ENCODE data around the gene NAV2.
A peak's percentile ranks its signal among the peaks of the same experiment; 100 is the strongest.

Gene NAV2

DNA sequence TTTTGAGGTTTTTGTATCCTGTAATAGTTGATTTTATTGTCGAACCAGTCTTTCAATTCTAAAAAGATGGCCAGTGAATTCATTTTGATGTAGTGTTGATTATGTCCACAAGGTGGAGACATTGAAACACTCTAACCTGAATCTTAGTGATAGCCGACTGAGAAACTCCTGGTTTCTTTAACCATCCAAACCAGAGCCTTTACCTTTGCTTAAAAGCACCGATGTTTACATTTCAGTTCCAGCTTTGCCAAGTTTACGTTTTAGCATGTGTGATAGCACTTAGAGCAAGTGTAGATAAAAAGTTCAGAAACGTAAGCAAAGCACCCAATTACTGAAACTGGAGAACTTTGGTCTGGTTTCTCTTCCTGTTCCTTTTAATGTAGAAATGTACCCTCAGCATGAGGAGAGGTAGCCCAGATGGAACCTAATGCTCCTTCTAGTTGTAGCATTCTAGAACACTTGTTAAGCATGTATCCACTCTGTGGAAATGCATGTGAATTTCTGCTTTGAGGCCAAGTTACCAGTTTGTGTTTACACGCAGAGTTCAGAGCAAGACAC lies 239.0 kb downstream of the NAV2 start:
- intact Hi-C loops (cut with DNase I; ENCODE audit: low total_unique reads), result loop anchor here (5.0 kb wide), 1 partner anchor 181 kb away; no protein-coding TSS in a partner anchor
- H3K9me3 ChIP-seq, result no peaks in the 10 kb centered on the region
- TF ChIP-seq, protein P1, sequence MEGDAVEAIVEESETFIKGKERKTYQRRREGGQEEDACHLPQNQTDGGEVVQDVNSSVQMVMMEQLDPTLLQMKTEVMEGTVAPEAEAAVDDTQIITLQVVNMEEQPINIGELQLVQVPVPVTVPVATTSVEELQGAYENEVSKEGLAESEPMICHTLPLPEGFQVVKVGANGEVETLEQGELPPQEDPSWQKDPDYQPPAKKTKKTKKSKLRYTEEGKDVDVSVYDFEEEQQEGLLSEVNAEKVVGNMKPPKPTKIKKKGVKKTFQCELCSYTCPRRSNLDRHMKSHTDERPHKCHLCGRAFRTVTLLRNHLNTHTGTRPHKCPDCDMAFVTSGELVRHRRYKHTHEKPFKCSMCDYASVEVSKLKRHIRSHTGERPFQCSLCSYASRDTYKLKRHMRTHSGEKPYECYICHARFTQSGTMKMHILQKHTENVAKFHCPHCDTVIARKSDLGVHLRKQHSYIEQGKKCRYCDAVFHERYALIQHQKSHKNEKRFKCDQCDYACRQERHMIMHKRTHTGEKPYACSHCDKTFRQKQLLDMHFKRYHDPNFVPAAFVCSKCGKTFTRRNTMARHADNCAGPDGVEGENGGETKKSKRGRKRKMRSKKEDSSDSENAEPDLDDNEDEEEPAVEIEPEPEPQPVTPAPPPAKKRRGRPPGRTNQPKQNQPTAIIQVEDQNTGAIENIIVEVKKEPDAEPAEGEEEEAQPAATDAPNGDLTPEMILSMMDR (IDR thresholded peaks at IDR 0.05), result peak; percentile 56 to 76
- peaks cover 0 to 57% (median 39%) of the 10 kb centered on the region in 4 donors for H3K4me1 ChIP-seq
- H3K27ac ChIP-seq, result peak overlapping the region; percentile 35 to 66
- H3K27me3 ChIP-seq, result no peaks in the 10 kb centered on the region
- no peak for DNase-seq
- H3K36me3 ChIP-seq, result peaks cover 35 to 45% (median 39%) of the 10 kb centered on the region in 3 donors
- H3K4me3 ChIP-seq, result no peak overlapping the region

GRCh38 chr11:19952116-19952605 lies 239.5 kb downstream of the NAV2 start:
- Histone ChIP-seq H3K27me3 (no peaks in the 10 kb centered on the region), H3K4me1 (peaks cover 0 to 60% (median 44%) of the 10 kb centered on the region in 4 donors), H3K36me3 (peaks cover 30 to 40% (median 39%) of the 10 kb centered on the region in 3 donors), H3K9me3 (no peaks in the 10 kb centered on the region), H3K4me3 (no peak overlapping the region), H3K27ac (peak overlapping the region; percentile 35 to 66)
- intact Hi-C loops (cut with DNase I; ENCODE audit: low total_unique reads), result loop anchor here (5.0 kb wide), 1 partner anchor 180 kb away; no protein-coding TSS in a partner anchor
- TF ChIP-seq, protein P1 (IDR thresholded peaks at IDR 0.05), result no peak
- DNase-seq, result no peak

DNA sequence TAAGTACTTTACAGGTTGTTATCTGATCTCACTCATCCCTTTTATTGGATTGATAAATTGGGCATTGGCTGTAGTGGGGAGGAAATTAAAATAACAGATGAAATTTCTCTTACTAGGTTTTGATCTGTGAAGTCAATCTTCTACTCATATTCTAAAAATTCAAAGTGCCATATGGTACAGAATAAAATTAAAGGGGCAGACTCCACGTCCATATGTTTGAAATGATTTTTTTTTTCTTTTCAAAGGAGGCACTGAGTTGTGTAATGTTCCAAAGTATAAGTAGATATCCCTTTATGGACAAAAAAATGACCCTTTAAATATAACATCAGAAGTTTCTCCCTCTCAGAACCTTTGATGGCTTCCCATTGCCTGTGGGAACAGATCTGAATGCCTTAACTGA lies 240.3 kb downstream of the NAV2 start:
- Histone ChIP-seq H3K27ac (peak overlapping the region; percentile 30 to 66), H3K4me3 (no peak overlapping the region), H3K4me1 (peaks cover 0 to 63% (median 49%) of the 10 kb centered on the region in 4 donors), H3K36me3 (peaks cover 23 to 42% (median 33%) of the 10 kb centered on the region in 3 donors), H3K9me3 (no peaks in the 10 kb centered on the region), H3K27me3 (no peaks in the 10 kb centered on the region)
- no peak for DNase-seq
- intact Hi-C loops (cut with DNase I; ENCODE audit: low total_unique reads), result loop anchor here (5.0 kb wide), 1 partner anchor 179 kb away; no protein-coding TSS in a partner anchor
- TF ChIP-seq, protein P1 (IDR thresholded peaks at IDR 0.05), result no peak

DNA sequence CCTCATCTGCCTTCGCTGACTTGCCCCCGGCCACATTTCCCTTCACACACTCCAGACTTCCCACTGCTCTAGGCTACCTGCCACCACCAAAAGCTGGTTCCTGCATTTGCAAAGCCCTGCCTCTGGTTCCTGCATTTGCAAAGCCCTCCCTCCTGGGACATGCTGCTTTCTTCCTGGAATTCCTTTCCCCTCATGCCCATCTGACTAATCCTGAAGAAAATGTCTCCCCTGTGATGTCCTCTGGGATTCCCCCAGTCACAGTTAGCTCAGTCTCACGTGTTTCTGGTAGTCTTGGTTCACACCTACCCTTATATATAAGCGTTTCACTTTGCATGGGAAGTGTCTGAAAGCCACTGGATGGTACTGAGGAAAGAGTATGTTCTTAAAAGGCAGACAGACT lies 240.7 kb downstream of the NAV2 start:
- Histone ChIP-seq H3K27ac (peak overlapping the region; percentile 30 to 66), H3K27me3 (no peaks in the 10 kb centered on the region), H3K4me1 (peaks cover 0 to 67% (median 50%) of the 10 kb centered on the region in 4 donors), H3K36me3 (peaks cover 23 to 42% (median 28%) of the 10 kb centered on the region in 3 donors), H3K4me3 (no peak overlapping the region), H3K9me3 (no peaks in the 10 kb centered on the region)
- TF ChIP-seq, protein P1 (IDR thresholded peaks at IDR 0.05), result no peak
- intact Hi-C loops (cut with DNase I; ENCODE audit: low total_unique reads), result loop anchor here (5.0 kb wide), 1 partner anchor 179 kb away; no protein-coding TSS in a partner anchor
- no peak for DNase-seq

DNA sequence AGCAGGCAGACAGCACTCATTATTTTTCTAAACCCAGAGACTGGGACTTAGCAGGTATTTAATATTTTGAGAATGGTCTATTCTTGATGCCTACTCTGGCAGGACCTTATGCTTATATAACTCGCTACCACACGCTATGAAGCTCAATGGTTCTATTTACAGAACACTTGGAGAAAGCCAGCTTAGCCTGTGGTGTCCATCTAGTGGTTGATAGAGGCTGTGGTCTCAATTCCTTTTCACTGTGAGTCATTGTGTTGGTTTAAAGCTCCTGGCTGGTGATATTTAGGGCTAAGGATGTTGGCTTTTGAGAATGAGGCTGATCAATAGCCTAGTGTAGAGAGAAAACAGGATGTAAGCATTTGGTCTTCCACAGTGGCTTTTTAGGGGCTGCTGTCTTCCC lies 241.3 kb downstream of the NAV2 start:
- Histone ChIP-seq H3K9me3 (no peaks in the 10 kb centered on the region), H3K4me3 (no peak overlapping the region), H3K27me3 (no peaks in the 10 kb centered on the region), H3K4me1 (peaks cover 0 to 72% (median 53%) of the 10 kb centered on the region in 4 donors), H3K27ac (peak overlapping the region; percentile 30 to 66), H3K36me3 (peaks cover 17 to 42% (median 23%) of the 10 kb centered on the region in 3 donors)
- no peak for DNase-seq
- intact Hi-C loops (cut with DNase I; ENCODE audit: low total_unique reads), result loop anchor here (5.0 kb wide), 1 partner anchor 178 kb away; no protein-coding TSS in a partner anchor
- TF ChIP-seq, protein P1 (IDR thresholded peaks at IDR 0.05), result peak; percentile 59 to 75
